H9 (cell line): Measurements from ENCODE around the gene EPHA4. TPM values are rescaled to one million over a fixed set of nuclear protein-coding genes. Genes with fewer than 3 reads are reported as not detected.

ENCODE experiments used
- DNase-seq: peaks from one replicate; pipeline ENCODE4 v3.0.0-alpha.2; 2017
- H2AFZ ChIP-seq: one replicate; pipeline ENCODE4 v1.6.1; 2013; ENCODE audit warnings: mild to moderate bottlenecking, low read length, control low read depth, moderate library complexity
- H2AK5ac ChIP-seq: 2 replicates; pipeline ENCODE4 v1.6.1; 2013; ENCODE audit warnings: low read length, control low read depth, mixed read lengths; ENCODE audit not compliant: insufficient read length
- H2BK120ac ChIP-seq: one replicate; pipeline ENCODE4 v1.6.1; 2013; ENCODE audit warnings: low read depth, mild to moderate bottlenecking, low read length, control low read depth, inconsistent platforms; ENCODE audit not compliant: poor library complexity, severe bottlenecking
- H2BK12ac ChIP-seq: 2 replicates; pipeline ENCODE4 v1.6.1; 2013; ENCODE audit warnings: low read length, control low read depth, mixed read lengths, low read depth; ENCODE audit not compliant: insufficient read length
- H2BK15ac ChIP-seq: 2 replicates; pipeline ENCODE4 v1.6.1; 2013; ENCODE audit warnings: low read depth, low read length, control low read depth
- H2BK20ac ChIP-seq: one replicate; pipeline ENCODE4 v1.6.1; 2013; ENCODE audit warnings: low read depth, mild to moderate bottlenecking, low read length, control low read depth, inconsistent platforms; ENCODE audit not compliant: poor library complexity, severe bottlenecking
- H2BK5ac ChIP-seq: 2 replicates; pipeline ENCODE4 v1.6.1; 2013; ENCODE audit warnings: low read length, control low read depth, mixed read lengths; ENCODE audit not compliant: insufficient read length
- H3K14ac ChIP-seq: 2 replicates; pipeline ENCODE4 v1.6.1; 2013; ENCODE audit warnings: low read length, control low read depth; ENCODE audit not compliant: insufficient read depth
- H3K18ac ChIP-seq: 2 replicates; pipeline ENCODE4 v1.6.1; 2013; ENCODE audit warnings: low read depth, mild to moderate bottlenecking, mixed read lengths, low read length, control low read depth; ENCODE audit not compliant: insufficient read length
- H3K23ac ChIP-seq: 2 replicates; pipeline ENCODE4 v1.6.1; 2013; ENCODE audit warnings: low read length, control low read depth, mixed read lengths, low read depth; ENCODE audit not compliant: insufficient read length
- H3K23me2 ChIP-seq: 2 replicates; pipeline ENCODE4 v1.6.1; 2013; ENCODE audit warnings: low read depth, mild to moderate bottlenecking, mixed read lengths, low read length, control low read depth; ENCODE audit not compliant: insufficient read length, poor library complexity, severe bottlenecking
- H3K27ac ChIP-seq: 2 replicates; pipeline ENCODE4 v1.5.1; 2013; ENCODE audit warnings: low read length, control low read depth, mixed read lengths, low read depth; ENCODE audit not compliant: insufficient read length
- H3K27me3 ChIP-seq: 2 replicates; pipeline ENCODE4 v1.6.1; 2013; ENCODE audit warnings: low read length, control low read depth, inconsistent platforms; ENCODE audit not compliant: insufficient read depth
- H3K4ac ChIP-seq: 2 replicates; pipeline ENCODE4 v1.6.1; 2013; ENCODE audit warnings: low read depth, mild to moderate bottlenecking, control low read depth, inconsistent platforms, low read length, moderate library complexity
- H3K4me1 ChIP-seq: 2 replicates; pipeline ENCODE4 v1.6.1; 2013; ENCODE audit warnings: low read length, control low read depth, inconsistent platforms; ENCODE audit not compliant: insufficient read depth
- H3K4me2 ChIP-seq: 2 replicates; pipeline ENCODE4 v1.6.1; 2013; ENCODE audit warnings: low read length, control low read depth, mixed read lengths; ENCODE audit not compliant: insufficient read length, insufficient read depth
- H3K56ac ChIP-seq: 2 replicates; pipeline ENCODE4 v1.6.1; 2013; ENCODE audit warnings: low read depth, mild to moderate bottlenecking, mixed read lengths, low read length, control low read depth; ENCODE audit not compliant: insufficient read length
- H3K79me1 ChIP-seq: 2 replicates; pipeline ENCODE4 v1.6.1; 2013; ENCODE audit warnings: low read depth, mild to moderate bottlenecking, moderate library complexity, low read length, control low read depth, inconsistent platforms; ENCODE audit not compliant: insufficient read depth, poor library complexity, severe bottlenecking
- H3K79me2 ChIP-seq: 2 replicates; pipeline ENCODE4 v1.6.1; 2013; ENCODE audit warnings: low read length, control low read depth, inconsistent platforms; ENCODE audit not compliant: insufficient read depth
- H3K9ac ChIP-seq: 2 replicates; pipeline ENCODE4 v1.6.1; 2013; ENCODE audit warnings: low read length, control low read depth, mixed read lengths; ENCODE audit not compliant: insufficient read length; ENCODE audit errors: extremely low read depth
- H3K9me3 ChIP-seq: one replicate; pipeline ENCODE4 v1.6.1; 2013; ENCODE audit warnings: low read depth, low read length, inconsistent platforms; ENCODE audit not compliant: control insufficient read depth
- H3T11ph ChIP-seq: one replicate; pipeline ENCODE4 v1.6.1; 2013; ENCODE audit warnings: mild to moderate bottlenecking, low read length, control low read depth, inconsistent platforms
- H4K20me1 ChIP-seq: one replicate; pipeline ENCODE4 v1.6.1; 2013; ENCODE audit not compliant: control insufficient read depth, insufficient read length, insufficient read depth
- H4K5ac ChIP-seq: 2 replicates; pipeline ENCODE4 v1.6.1; 2013; ENCODE audit warnings: low read depth, mild to moderate bottlenecking, mixed read lengths, low read length, control low read depth; ENCODE audit not compliant: insufficient read length
- H4K8ac ChIP-seq: replicated peaks from 2 replicates; pipeline ENCODE4 v1.6.1; 2013; ENCODE audit warnings: low read length, control low read depth, mixed read lengths, low read depth; ENCODE audit not compliant: insufficient read length
- H4K91ac ChIP-seq: 2 replicates; pipeline ENCODE4 v1.6.1; 2013; ENCODE audit warnings: low read depth, mild to moderate bottlenecking, moderate library complexity, mixed read lengths, low read length, control low read depth; ENCODE audit not compliant: insufficient read length
- H3K27ac Mint-ChIP-seq, 3 experiments: 2 replicates in 2 of 3; 3 replicates in 1 of 3; pipeline ENCODE4 v1.8.0; 2020 to 2021; ENCODE audit warnings: mixed read lengths in 3 of 3, mild to moderate bottlenecking in 1 of 3, moderate library complexity in 1 of 3
- H3K27me3 Mint-ChIP-seq: 2 replicates; pipeline ENCODE4 v1.8.0; 2021; ENCODE audit warnings: low read depth, mild to moderate bottlenecking, moderate library complexity, mixed read lengths
- H3K36me3 Mint-ChIP-seq, 3 experiments: 2 replicates in 2 of 3; 3 replicates in 1 of 3; pipeline ENCODE4 v1.8.0; 2020 to 2021; ENCODE audit warnings: low read depth in 3 of 3, mixed read lengths in 3 of 3; ENCODE audit not compliant: insufficient read depth in 1 of 3
- H3K4me1 Mint-ChIP-seq, 2 experiments: 2 replicates each; pipeline ENCODE4 v1.8.0; 2020; ENCODE audit warnings: mixed read lengths in 2 of 2
- H3K4me3 Mint-ChIP-seq, 2 experiments: 2 replicates in 1 of 2; 3 replicates in 1 of 2; pipeline ENCODE4 v1.8.0; 2020 to 2021; ENCODE audit warnings: mild to moderate bottlenecking in 2 of 2, mixed read lengths in 2 of 2, moderate library complexity in 1 of 2
- H3K9me3 Mint-ChIP-seq, 2 experiments: 2 replicates in 1 of 2; 3 replicates in 1 of 2; pipeline ENCODE4 v1.8.0; 2020; ENCODE audit warnings: mild to moderate bottlenecking in 2 of 2, mixed read lengths in 2 of 2, moderate library complexity in 1 of 2
- CTCF ChIP-seq: fragments of 200-600 bp; sonication (generic); conservative IDR thresholded peaks from 3 replicates; pipeline ENCODE4 v1.8.0; 2021; ENCODE audit warnings: antibody characterized with exemption, mild to moderate bottlenecking
- WGBS: extraction: QIAGEN DNeasy Blood & Tissue Kit; methylation state at CpG from one replicate; pipeline ENCODE4 v1.1.7; 2013; ENCODE audit warnings: missing lambda C conversion rate, low lambda C conversion rate, mixed read lengths; ENCODE audit not compliant: insufficient read length; ENCODE audit errors: extremely low coverage; 5-methylcytosine and 5-hydroxymethylcytosine counted together
- total RNA-seq: library from RNA; stranded (reverse); gene quantifications from 2 replicates; pipeline ENCODE4 v1.2.1, GENCODE V29; 2021

The EPHA4 gene
- total RNA-seq, 1 experiment from 2014 or later, result 25.1 TPM

DNA sequence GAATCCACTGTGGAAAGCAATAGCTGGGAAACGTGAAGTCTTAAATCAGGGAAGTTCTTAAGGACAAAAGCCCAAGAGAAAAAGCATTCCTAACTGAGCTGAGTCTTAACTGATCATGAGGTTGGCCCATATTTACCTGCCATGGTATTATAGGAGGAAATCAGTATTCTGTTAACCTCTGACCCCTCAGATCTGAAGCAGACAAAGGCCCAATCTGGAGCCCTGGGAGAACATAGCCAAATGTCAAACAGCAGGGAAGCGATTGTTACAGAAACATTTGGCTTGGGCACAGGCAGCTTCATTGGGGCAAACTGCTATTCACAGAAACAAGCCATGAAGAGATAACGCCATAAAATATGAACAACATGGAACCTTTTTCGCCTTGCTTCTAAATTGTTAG, 18.8 kb downstream of the EPHA4 start:
- Histone ChIP-seq H3K79me2 (no peaks in the 10 kb centered on the region), H3K79me1 (no peaks in the 10 kb centered on the region), H3K14ac (no peak overlapping the region), H3K23me2 (no peaks in the 10 kb centered on the region), H2AK5ac (no peak overlapping the region), H3T11ph (no peak overlapping the region), H4K20me1 (no peaks in the 10 kb centered on the region), H3K9me3 (no peaks in the 10 kb centered on the region), H3K4me2 (no peak overlapping the region), H2BK5ac (no peak overlapping the region), H3K4me1 (peaks cover 7% of the 10 kb centered on the region; the same call in 1 of the 2 replicates), H2AFZ (no peak overlapping the region), H3K56ac (no peak overlapping the region), H3K9ac (no peak overlapping the region), H2BK12ac (no peak overlapping the region), H2BK15ac (no peak overlapping the region), H4K8ac (no peak overlapping the region), H3K23ac (no peak overlapping the region), H3K27ac (no peak overlapping the region), H4K5ac (no peak overlapping the region), H2BK20ac (no peak overlapping the region), H3K18ac (no peak overlapping the region), H3K27me3 (no peaks in the 10 kb centered on the region), H2BK120ac (no peak overlapping the region), H3K4ac (no peak overlapping the region), H4K91ac (no peak overlapping the region)
- Mint-ChIP-seq H3K4me1 (peaks cover 43 to 50% of the 10 kb centered on the region in 2 experiments), H3K27ac (no peak overlapping the region), H3K4me3 (no peak overlapping the region), H3K36me3 (peaks cover 0 to 9% (median 3%) of the 10 kb centered on the region in 3 experiments; a peak in 4 of 7 replicates), H3K27me3 (peaks cover 14% of the 10 kb centered on the region), H3K9me3 (peaks cover 0 to 2% of the 10 kb centered on the region in 2 experiments; a peak in 1 of 5 replicates)
- no peak for DNase-seq
- TF ChIP-seq CTCF, result no peak
- WGBS, result no CpG with 5 or more reads among the region's 4 CpGs
